ENCODE results near the gene OR10C1.

Gene OR10C1

DNA sequence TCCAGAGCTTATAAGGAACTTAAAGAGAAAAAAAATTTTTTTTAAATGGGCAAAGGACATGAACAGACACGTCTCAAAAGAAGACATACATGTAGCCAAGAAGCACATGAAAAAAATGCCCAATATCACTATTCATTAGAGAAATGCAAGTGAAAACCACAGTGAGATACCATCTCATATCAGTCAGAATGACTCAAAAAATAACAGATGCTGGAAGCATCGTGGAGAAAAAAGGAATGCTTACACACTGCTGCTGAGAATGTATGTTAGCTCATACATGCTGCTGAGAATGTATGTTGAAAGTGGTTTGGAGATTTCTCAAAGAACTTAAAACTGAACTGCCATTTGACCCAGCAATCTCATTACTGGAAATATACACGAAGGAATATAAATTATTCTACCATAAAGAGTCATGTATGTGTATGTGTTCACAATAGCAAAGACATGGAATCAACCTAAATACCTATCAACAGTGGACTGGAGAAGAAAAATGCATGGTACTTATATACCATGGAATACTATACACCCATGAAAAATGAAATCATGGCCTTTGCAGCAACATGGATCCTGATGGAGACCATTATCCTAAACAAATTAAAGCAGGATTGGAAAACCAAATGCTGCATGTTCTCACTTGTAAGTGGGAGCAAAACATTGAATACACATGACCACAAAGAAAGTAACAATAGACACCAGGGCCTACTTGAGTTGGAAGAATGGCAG is 12.5 kb downstream of the OR10C1 start:
- peaks cover 5% of the 10 kb centered on the region for H3K9me3 Mint-ChIP-seq
- no peaks in the 10 kb centered on the region for H3K36me3 Mint-ChIP-seq (ENCODE audit: low read depth)
- DNase-seq (ENCODE audit: low spot score): no peak
- H3K4me3 Mint-ChIP-seq: no peak overlapping the region
- no peaks in the 10 kb centered on the region for H3K4me1 Mint-ChIP-seq (ENCODE audit: low read depth)
- H3K27me3 Mint-ChIP-seq (ENCODE audit: low read depth): peaks cover 9% of the 10 kb centered on the region
- no peak overlapping the region for H3K27ac Mint-ChIP-seq

DNA sequence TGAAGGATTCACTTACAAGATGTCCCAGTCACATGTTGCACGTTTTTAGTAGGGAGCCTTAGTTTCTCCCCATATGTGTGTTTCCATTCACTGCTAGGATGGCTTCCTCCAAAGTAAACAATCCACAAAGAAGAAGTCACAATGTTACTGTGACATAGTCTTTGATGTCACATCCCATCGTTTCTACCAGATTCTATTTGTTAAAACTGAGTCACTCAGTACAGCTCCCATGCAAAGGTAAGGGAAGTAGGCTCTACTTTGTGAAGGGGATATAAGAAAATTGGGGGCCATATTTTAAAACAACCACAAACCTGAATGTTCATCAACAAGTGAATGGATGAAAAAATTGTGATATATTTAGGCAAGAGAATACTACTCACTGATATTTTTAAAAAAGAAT is 17.9 kb downstream of the OR10C1 start, which contains the start of the genes OR11A1 and OR2H1:
Gene OR11A1 (minus strand): TSS at position 101 of the 400 bp plus-strand sequence. CDS start 29,430 bp downstream, outside the sequence.
Gene OR2H1 (plus strand): TSS at position 185 of the 400 bp plus-strand sequence. CDS start 4,615 bp downstream, outside the sequence.
- Mint-ChIP-seq H3K36me3 (ENCODE audit: low read depth) (no peaks in the 10 kb centered on the region), H3K9me3 (no peaks in the 10 kb centered on the region), H3K27me3 (ENCODE audit: low read depth) (peaks cover 20% of the 10 kb centered on the region), H3K4me1 (ENCODE audit: low read depth) (no peaks in the 10 kb centered on the region), H3K27ac (no peak within 1 kb of the TSS), H3K4me3 (no peak within 1 kb of the TSS)
- no peak for DNase-seq (ENCODE audit: low spot score)

GRCh38 chr6:29461021-29461814 is 22.1 kb downstream of the OR10C1 start:
- H3K9me3 Mint-ChIP-seq: no peaks in the 10 kb centered on the region
- H3K27ac Mint-ChIP-seq: no peak overlapping the region
- H3K4me3 Mint-ChIP-seq: no peak overlapping the region
- peaks cover 16% of the 10 kb centered on the region for H3K27me3 Mint-ChIP-seq (ENCODE audit: low read depth)
- no peaks in the 10 kb centered on the region for H3K4me1 Mint-ChIP-seq (ENCODE audit: low read depth)
- no peak for DNase-seq (ENCODE audit: low spot score)
- no peaks in the 10 kb centered on the region for H3K36me3 Mint-ChIP-seq (ENCODE audit: low read depth)

DNA sequence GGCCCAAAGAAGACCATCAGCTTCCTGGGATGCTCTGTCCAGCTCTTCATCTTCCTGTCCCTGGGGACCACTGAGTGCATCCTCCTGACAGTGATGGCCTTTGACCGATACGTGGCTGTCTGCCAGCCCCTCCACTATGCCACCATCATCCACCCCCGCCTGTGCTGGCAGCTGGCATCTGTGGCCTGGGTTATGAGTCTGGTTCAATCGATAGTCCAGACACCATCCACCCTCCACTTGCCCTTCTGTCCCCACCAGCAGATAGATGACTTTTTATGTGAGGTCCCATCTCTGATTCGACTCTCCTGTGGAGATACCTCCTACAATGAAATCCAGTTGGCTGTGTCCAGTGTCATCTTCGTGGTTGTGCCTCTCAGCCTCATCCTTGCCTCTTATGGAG is 22.9 kb downstream of the OR10C1 start:
- Mint-ChIP-seq H3K27me3 (ENCODE audit: low read depth) (peaks cover 20% of the 10 kb centered on the region), H3K27ac (no peak overlapping the region), H3K4me1 (ENCODE audit: low read depth) (no peaks in the 10 kb centered on the region), H3K36me3 (ENCODE audit: low read depth) (no peaks in the 10 kb centered on the region), H3K4me3 (no peak overlapping the region), H3K9me3 (no peaks in the 10 kb centered on the region)
- DNase-seq (ENCODE audit: low spot score): no peak

GRCh38 chr6:29465279-29465678 is 26.2 kb downstream of the OR10C1 start:
- H3K27ac Mint-ChIP-seq: no peak overlapping the region
- H3K27me3 Mint-ChIP-seq (ENCODE audit: low read depth): peaks cover 13% of the 10 kb centered on the region
- no peak overlapping the region for H3K4me3 Mint-ChIP-seq
- H3K9me3 Mint-ChIP-seq: no peaks in the 10 kb centered on the region
- no peaks in the 10 kb centered on the region for H3K4me1 Mint-ChIP-seq (ENCODE audit: low read depth)
- H3K36me3 Mint-ChIP-seq (ENCODE audit: low read depth): no peaks in the 10 kb centered on the region
- DNase-seq (ENCODE audit: low spot score): no peak

DNA sequence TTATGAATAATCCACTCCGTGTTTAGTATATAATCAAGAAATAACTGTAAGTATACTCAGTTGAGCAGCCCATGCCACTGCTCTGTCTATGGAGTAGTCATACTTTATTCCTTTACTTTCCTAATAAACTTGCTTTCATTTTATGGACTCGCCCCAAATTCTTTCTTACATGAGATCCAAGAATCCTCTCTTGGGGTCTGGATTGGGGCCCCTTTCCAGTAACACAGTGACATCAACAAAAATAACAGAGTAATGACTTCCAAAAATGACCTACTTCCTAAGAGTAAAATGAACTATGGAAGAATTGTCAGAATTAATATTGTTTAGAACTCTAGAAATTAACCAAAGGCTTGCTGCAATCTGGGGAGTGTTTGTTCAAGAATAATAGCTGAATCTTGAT is 26.7 kb downstream of the OR10C1 start:
- H3K27me3 Mint-ChIP-seq (ENCODE audit: low read depth): peaks cover 13% of the 10 kb centered on the region
- no peak overlapping the region for H3K27ac Mint-ChIP-seq
- H3K36me3 Mint-ChIP-seq (ENCODE audit: low read depth): no peaks in the 10 kb centered on the region
- no peak for DNase-seq (ENCODE audit: low spot score)
- no peaks in the 10 kb centered on the region for H3K4me1 Mint-ChIP-seq (ENCODE audit: low read depth)
- H3K9me3 Mint-ChIP-seq: no peaks in the 10 kb centered on the region
- H3K4me3 Mint-ChIP-seq: no peak overlapping the region

- no peaks in the 10 kb centered on the region for H3K4me1 Mint-ChIP-seq (ENCODE audit: low read depth)
- no peak overlapping the region for H3K4me3 Mint-ChIP-seq
- peaks cover 9% of the 10 kb centered on the region for H3K27me3 Mint-ChIP-seq (ENCODE audit: low read depth)
- no peaks in the 10 kb centered on the region for H3K9me3 Mint-ChIP-seq
- H3K36me3 Mint-ChIP-seq (ENCODE audit: low read depth): no peaks in the 10 kb centered on the region
- no peak overlapping the region for H3K27ac Mint-ChIP-seq
- no peak for DNase-seq (ENCODE audit: low spot score)
Measured at GRCh38 chr6:29466241-29466640, 27.1 kb downstream of the OR10C1 start.

DNA sequence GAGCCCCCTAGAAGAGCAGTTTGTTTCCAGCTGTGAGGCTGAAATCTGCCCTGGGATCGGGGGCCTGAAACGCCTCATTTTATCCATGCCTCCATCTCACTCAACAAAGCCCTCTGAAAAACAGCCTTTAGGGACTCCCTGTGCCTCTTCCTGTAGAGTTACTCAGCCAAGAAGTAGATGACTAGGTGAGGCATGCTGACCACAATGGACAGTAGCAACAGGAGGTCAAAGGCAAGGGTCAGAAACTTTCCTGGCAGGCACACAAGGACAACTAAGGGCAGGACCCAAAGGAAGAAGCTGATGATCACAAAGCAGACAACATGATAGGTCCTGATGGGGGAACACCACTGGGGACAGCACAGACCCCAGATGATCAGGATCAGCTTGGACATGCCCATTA is 35.9 kb downstream of the OR10C1 start:
- Mint-ChIP-seq H3K36me3 (ENCODE audit: low read depth) (no peaks in the 10 kb centered on the region), H3K27me3 (ENCODE audit: low read depth) (no peaks in the 10 kb centered on the region), H3K27ac (no peak overlapping the region), H3K9me3 (no peaks in the 10 kb centered on the region), H3K4me1 (ENCODE audit: low read depth) (no peaks in the 10 kb centered on the region), H3K4me3 (no peak overlapping the region)
- no peak for DNase-seq (ENCODE audit: low spot score)

GRCh38 chr6:29477923-29478450 is 38.9 kb downstream of the OR10C1 start:
- no peaks in the 10 kb centered on the region for H3K36me3 Mint-ChIP-seq (ENCODE audit: low read depth)
- no peak for DNase-seq (ENCODE audit: low spot score)
- no peak overlapping the region for H3K4me3 Mint-ChIP-seq
- H3K4me1 Mint-ChIP-seq (ENCODE audit: low read depth): no peaks in the 10 kb centered on the region
- no peaks in the 10 kb centered on the region for H3K9me3 Mint-ChIP-seq
- no peak overlapping the region for H3K27ac Mint-ChIP-seq
- H3K27me3 Mint-ChIP-seq (ENCODE audit: low read depth): peaks cover 3% of the 10 kb centered on the region

DNA sequence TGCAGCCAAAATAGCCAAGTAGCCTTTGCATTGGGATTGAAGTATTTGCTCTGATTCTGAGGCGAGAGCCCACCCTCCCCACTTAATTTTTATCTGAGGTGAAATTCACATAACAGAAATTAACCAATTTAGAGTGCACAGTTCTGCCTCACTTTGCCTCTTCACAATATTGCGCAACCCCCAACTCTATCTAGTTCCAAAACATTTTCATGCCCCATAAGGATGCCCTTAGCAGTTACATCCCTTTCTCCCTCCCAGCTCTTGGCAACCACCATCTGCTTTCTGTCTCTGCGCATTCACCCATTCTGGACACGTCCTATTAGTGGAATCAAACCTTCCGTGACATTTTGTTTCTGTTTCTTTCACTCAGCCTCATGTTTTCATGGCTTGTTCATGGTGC is 39.6 kb downstream of the OR10C1 start:
- Mint-ChIP-seq H3K27me3 (ENCODE audit: low read depth) (peaks cover 3% of the 10 kb centered on the region), H3K4me3 (no peak overlapping the region), H3K4me1 (ENCODE audit: low read depth) (no peaks in the 10 kb centered on the region), H3K36me3 (ENCODE audit: low read depth) (no peaks in the 10 kb centered on the region), H3K9me3 (no peaks in the 10 kb centered on the region), H3K27ac (no peak overlapping the region)
- DNase-seq (ENCODE audit: low spot score): no peak

DNA sequence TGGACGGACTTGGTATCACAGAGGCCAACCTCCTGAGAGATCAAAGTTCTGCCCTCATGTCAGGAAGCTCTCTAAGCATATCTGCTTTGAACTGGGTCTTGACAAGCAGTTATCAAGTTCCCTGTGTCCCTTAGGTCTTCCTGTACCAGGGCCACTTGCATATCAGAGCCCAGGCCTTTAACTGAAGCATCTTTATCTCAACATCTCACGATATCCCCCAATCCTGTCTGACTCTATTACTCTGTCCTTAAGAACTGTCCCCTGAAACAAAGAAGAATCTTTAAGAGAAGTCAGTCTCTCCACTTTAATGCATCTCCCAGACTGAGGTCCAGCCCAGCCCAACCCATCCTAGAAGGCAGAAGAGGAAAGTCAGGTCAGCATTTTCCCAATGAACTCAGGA is 40.5 kb downstream of the OR10C1 start:
- H3K27me3 Mint-ChIP-seq (ENCODE audit: low read depth): peaks cover 3% of the 10 kb centered on the region
- no peaks in the 10 kb centered on the region for H3K9me3 Mint-ChIP-seq
- H3K36me3 Mint-ChIP-seq (ENCODE audit: low read depth): no peaks in the 10 kb centered on the region
- H3K4me3 Mint-ChIP-seq: no peak overlapping the region
- DNase-seq (ENCODE audit: low spot score): no peak
- no peak overlapping the region for H3K27ac Mint-ChIP-seq
- no peaks in the 10 kb centered on the region for H3K4me1 Mint-ChIP-seq (ENCODE audit: low read depth)

GRCh38 chr6:29483186-29483585 is 44.1 kb downstream of the OR10C1 start:
- H3K36me3 Mint-ChIP-seq (ENCODE audit: low read depth): no peaks in the 10 kb centered on the region
- no peak for DNase-seq (ENCODE audit: low spot score)
- no peaks in the 10 kb centered on the region for H3K4me1 Mint-ChIP-seq (ENCODE audit: low read depth)
- H3K9me3 Mint-ChIP-seq: no peaks in the 10 kb centered on the region
- no peak overlapping the region for H3K4me3 Mint-ChIP-seq
- peaks cover 3% of the 10 kb centered on the region for H3K27me3 Mint-ChIP-seq (ENCODE audit: low read depth)
- no peak overlapping the region for H3K27ac Mint-ChIP-seq

DNA sequence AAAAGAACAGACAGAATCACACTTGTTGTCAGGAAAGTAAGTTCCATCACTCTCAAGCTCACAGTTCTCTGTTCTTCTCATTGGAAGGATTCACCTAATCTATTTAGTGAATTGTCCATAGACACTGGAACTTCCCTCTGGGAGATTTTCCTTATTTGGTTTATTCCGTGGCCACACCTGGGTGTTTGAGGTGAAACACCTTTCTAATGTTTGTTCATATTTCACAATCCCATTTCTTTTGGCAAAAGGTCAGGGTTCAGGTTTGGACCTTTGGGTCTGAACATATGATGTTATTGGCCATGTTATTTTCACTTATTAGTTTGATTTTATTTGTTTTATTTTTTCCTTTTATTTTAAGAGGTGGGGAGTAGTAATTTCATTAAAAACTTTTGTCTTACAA is 44.6 kb downstream of the OR10C1 start:
- DNase-seq (ENCODE audit: low spot score): no peak
- no peaks in the 10 kb centered on the region for H3K36me3 Mint-ChIP-seq (ENCODE audit: low read depth)
- peaks cover 3% of the 10 kb centered on the region for H3K27me3 Mint-ChIP-seq (ENCODE audit: low read depth)
- H3K27ac Mint-ChIP-seq: no peak overlapping the region
- no peaks in the 10 kb centered on the region for H3K4me1 Mint-ChIP-seq (ENCODE audit: low read depth)
- no peaks in the 10 kb centered on the region for H3K9me3 Mint-ChIP-seq
- no peak overlapping the region for H3K4me3 Mint-ChIP-seq

- no peak overlapping the region for H3K27ac Mint-ChIP-seq
- no peaks in the 10 kb centered on the region for H3K9me3 Mint-ChIP-seq
- H3K36me3 Mint-ChIP-seq (ENCODE audit: low read depth): no peaks in the 10 kb centered on the region
- peaks cover 3% of the 10 kb centered on the region for H3K27me3 Mint-ChIP-seq (ENCODE audit: low read depth)
- H3K4me1 Mint-ChIP-seq (ENCODE audit: low read depth): no peaks in the 10 kb centered on the region
- no peak for DNase-seq (ENCODE audit: low spot score)
- H3K4me3 Mint-ChIP-seq: no peak overlapping the region
Measured at GRCh38 chr6:29486577-29486976, 47.5 kb downstream of the OR10C1 start.
